GM12864 (cell line): ENCODE measurements around the gene RPS18.

Experiments
- DNase-seq: peaks from one replicate; pipeline ENCODE4 v3.0.0-alpha.2; 2011; ENCODE audit warnings: low read depth
- H3K4me3 ChIP-seq: 2 replicates; pipeline ENCODE4 v1.5.1; 2011; ENCODE audit warnings: mild to moderate bottlenecking, low read depth, low read length, control low read depth
- CTCF ChIP-seq: IDR thresholded peaks from 2 replicates; pipeline ENCODE4 v1.5.1; 2011; ENCODE audit warnings: low read depth, mild to moderate bottlenecking, moderate library complexity, low read length, control low read depth, inconsistent platforms; ENCODE audit errors: missing control alignments

RPS18 gene

DNA sequence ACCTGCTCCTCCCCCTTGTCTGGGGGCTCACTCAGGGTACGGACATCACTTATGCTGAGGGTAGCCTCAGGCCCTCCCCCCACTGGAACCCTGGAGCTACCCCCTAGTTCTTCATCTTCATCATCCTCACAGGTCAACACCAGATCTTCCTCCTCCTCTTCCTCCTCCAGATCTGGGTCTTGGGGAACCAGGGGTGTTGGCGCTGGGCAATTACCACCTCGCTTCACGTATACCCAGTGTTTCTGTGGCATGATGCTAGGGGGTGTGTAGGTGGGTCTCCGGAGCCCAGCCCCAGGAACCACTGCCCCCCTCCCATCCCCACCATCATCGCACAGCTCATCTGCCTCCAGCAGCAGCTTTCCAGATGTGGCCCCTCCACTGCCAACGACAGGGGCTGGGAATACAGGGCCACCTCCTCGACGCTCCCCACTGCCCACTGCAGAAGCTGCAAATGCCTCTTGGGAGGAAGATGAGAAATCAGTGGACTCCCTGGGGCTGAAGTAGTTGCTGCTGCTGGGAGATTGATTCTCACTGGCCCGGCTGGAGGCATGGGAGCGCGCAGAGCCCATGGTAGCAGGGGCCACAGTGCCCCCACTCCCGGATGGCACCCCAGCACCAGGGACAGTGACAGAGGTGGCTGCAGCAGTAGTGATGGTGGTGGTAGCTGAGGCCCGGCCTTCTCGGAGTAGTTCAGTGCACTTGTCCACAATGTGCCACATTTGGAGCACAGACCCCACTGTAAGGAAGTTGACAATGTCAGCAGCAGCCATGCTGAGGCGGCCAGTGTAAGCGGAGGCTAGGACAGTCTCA lies 44.1 kb downstream of the RPS18 start:
- DNase-seq: no peak
- no peak overlapping the region for H3K4me3 ChIP-seq
- TF ChIP-seq CTCF: no peak

GRCh38 chr6:33316603-33317418 lies 44.9 kb downstream of the RPS18 start:
- TF ChIP-seq CTCF: no peak
- DNase-seq: no peak
- peak overlapping the region; percentile 46 for H3K4me3 ChIP-seq

- H3K4me3 ChIP-seq: peak overlapping the region; percentile 46
- DNase-seq: no peak
- TF ChIP-seq CTCF: no peak
Measured at GRCh38 chr6:33317419-33317668, 45.5 kb downstream of the RPS18 start.

GRCh38 chr6:33317669-33318425 lies 46.0 kb downstream of the RPS18 start, which contains the start of gene ZBTB22:
Gene ZBTB22 (minus strand): TSS chr6:33317744. CDS start chr6:33316916, 828 bp downstream.
- TF ChIP-seq CTCF: no peak
- H3K4me3 ChIP-seq: peak within 1 kb of the TSS; percentile 53

GRCh38 chr6:33318426-33319073 lies 46.7 kb downstream of the RPS18 start:
- TF ChIP-seq CTCF: no peak
- peak overlapping the region; percentile 34 for H3K4me3 ChIP-seq
- no peak for DNase-seq

More at GRCh38 chr6:33317669-33318425, 46.0 kb downstream of the RPS18 start, which contains the start of gene ZBTB22:
- DNase-seq: peak; percentile 96

DNA sequence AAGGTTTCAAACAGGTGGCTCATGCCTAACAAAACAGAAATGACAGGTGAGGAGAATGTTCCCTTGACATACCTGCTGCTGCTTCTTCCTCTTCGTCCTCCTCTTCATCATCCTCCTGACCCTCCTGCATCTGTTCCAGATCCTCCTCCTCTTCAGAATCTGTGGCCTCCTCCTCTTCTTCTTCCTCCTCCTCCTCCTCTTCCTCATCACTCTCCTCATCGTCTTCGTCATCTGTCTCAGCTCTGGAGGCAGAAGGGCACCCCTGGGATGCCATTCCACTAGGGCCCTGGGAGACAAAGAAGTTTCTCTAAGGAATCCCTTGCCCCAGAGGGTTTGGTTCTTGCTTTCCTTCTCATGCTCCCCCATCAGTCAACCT lies 48.1 kb downstream of the RPS18 start:
- no peak for DNase-seq
- H3K4me3 ChIP-seq: no peak overlapping the region

More for the DNA sequence above, 48.1 kb downstream of the RPS18 start:
- TF ChIP-seq CTCF: no peak
